Measurements from ENCODE around the gene FAM89B. TPM values are rescaled to one million over a fixed set of nuclear protein-coding genes. Genes with fewer than 3 reads are reported as not detected.
A peak's percentile ranks its signal among the peaks of the same experiment; 100 is the strongest.
"Not testable (repeated sequence)": the region's sequence is repeated elsewhere in the genome, so short reads cannot be mapped to it uniquely, and the experiment has no call there.

FAM89B gene
- total RNA-seq, 1 experiment from 2014 or later = 40.0 TPM

DNA sequence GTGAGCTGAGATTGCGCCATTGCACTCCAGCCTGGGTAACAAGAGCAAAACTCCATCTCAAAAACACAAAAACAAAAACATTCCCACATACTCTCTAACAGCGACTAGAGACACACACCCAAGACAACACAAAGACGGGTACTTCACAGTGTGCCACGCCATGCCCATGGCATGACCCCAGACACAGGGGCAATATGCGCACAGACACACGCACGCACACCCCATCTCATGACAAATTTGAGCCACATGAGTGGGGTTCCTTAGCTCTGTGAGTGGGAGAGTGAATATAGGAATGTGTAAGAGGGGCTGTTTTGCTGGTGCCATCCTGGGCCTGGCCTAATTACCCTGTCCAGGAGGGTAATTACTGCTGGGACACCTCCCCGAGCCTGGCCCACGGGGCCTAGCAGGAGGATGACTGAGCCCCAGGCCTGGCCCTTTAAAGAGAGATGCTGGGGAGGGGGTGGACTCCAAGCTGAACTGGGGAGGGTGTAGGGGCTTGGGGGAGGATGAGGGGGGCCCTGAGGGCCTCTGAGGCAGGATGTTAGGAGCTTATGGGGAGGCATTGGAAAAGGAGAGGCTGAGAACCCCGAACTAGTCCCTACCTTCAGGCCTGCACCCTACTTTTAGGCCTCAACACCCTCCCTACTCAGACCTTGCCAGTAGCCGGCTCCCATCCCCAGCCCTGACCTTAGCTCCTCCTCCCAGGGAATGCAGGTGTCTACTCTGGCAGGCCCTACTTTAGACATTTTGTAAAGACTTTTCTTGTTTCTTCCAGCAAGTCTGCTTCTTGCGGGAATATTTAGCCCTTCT, 15.7 kb upstream of the FAM89B start:
- peak; percentile 48 for DNase-seq (ENCODE audit: low read depth)

DNA sequence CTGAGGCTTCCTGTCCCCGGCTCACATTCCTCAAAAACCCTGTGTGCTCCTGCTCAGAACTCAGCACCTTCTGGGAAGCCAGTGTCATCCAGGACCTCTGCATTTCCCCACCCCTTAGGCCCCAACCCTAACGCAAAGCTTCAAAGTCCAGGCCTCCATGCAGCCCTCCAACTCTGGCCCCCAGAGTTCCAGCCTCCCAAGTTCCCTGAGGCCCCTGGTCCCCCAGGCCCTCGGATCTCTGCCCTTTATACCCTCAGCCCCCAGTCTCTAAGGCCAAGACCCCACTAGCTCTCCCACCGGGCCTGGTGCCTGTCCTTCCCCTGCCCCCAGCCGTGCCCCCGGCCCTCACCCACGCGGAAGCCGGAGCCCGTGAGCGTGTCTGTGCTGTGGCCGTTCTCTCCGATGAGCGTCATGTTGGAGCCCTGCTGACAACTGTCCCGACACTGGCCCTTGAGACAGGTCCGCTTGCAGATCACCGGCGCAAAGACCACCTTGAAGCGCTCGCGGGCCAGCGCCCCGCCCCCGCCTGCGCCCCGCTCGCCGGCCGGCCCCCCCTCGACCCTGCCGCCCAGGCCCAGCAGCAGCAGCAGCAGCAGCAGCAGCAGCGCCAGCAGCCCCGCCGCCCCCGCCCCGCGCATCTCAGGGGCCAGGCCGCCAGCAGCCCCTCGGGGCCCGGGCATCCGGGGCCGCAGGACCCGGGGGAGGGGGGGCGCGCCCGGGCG, 14.9 kb upstream of the FAM89B start:
- DNase-seq (ENCODE audit: low read depth) = no peak

DNA sequence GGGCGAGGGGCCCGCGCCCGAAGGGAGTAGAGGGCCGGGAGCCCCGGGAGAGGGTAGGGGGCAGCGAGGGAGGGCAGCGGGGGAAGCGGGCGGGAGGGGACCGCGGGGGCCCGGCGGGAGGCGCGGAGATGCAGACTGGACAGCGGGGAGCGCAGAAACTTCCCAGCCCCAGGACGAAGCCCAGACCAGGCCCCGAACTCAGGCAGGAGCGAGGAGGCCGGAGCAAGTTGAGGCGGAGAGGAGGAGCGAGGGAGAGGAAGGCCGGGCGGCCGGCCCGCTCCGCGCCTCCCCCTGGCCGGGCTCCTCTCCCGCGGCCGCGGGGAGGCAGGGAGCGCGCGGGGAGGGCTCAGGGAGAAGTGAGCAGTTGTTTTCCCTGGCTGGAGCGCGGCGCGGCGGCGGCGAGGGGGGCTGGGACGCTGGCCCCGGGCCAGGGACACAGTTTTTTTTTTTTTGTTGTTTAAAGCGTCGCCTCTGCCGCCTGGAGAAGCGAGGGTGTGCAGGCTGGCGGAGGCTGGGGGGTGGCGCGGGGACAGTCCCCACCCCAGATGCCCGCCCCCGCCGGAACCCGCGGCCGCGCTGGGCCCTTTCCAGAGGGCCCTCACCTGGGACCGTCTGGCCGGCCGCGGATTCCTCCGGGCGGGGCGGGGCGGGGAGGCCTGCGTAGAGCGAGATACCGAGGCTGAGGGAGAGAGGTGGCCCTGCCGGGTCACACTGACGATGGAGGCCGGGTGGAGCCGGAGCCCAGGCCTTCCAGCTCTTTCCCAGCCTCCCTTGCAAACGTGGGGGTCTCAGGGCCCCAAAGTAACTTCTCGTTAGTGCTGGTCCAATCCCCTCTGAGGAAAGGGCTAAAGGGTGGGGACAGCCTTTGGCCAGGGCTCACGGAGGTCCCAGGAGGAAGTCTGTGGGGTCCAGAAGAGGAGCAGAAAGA, 14.1 kb upstream of the FAM89B start, which contains the start of gene LTBP3:
Gene LTBP3 (minus strand): TSS at position 358 of the 928 bp plus-strand sequence. CDS start 400 bp downstream, outside the sequence.
- DNase-seq (ENCODE audit: low read depth) = peak; percentile 86

DNA sequence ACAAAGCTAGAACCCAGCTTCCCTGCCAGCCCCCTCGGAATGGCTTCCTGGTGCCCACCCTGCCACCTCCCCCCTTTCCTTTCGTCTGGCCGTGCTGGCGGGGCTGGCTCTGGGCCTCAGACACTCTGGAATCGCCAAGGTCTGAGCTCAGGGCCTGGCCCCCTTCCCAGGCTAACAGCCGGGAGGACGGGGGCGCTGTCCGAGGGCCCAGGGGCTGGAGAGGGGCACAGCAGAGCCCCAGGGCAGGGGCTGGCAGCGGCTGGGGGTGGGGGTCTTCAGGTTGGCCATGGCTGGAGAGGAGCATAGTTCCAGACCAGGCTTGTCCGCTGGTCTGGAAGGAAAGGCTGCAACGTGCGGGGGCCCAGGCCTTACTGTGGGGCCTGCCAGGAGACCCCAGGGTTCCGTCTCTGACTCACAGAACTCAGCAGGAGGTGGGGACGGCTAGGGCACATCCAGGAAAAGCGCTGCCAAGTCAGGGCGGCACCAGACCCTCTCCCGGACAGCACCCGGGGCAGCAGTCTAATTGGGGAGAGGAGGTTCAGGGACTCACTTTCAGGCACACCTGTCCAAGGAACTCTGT, 13.3 kb upstream of the FAM89B start:
- DNase-seq (ENCODE audit: low read depth) = peak; percentile 50

DNA sequence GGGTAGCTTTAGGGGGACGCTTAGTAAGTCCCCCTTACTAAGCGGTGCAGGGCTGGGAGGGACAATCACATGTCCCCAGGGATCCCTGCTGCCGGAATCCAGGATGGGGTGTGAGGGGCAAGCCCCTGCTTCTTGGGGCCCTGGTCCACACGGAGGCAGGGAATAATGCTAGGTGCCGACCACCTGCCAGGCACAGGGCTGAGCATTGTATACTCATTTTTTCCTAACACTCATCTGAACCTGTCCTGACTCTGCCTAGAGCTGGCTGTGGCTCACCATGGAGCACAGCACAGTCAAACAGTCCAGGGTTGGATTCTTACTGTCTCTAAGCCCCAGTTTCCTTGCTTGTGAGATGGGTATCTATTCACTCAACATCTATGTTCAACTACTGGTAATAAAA, 12.8 kb upstream of the FAM89B start:
- DNase-seq (ENCODE audit: low read depth) = no peak

DNA sequence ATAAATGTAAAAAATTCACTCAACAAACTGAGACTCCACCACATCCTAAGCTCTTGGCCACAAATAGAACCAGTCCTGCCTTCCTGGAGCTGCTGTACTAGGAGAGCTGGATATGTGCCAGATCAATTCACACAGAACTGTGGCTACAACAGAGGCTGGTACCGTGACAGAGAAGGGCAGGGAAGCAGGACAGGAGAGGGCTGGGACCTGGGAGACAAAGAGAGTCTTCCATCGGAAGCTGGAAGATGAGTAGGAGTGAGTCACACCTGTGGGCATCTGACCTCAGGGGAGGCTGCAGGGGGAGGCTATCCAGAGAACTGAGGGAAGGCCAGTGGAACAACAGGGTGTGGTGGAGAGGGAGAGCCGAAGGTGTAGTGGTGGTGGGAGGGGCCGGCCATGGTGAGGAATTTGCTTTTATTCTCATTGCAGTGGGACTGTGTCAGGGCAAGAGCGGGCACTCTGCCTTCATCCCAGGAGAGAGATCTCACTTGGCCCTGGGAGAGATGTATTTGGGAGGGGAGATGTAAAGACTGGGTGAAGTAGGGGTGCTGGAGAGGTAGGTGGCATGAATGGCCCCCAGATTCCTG, 12.3 kb upstream of the FAM89B start:
- DNase-seq (ENCODE audit: low read depth) = peak; percentile 93

DNA sequence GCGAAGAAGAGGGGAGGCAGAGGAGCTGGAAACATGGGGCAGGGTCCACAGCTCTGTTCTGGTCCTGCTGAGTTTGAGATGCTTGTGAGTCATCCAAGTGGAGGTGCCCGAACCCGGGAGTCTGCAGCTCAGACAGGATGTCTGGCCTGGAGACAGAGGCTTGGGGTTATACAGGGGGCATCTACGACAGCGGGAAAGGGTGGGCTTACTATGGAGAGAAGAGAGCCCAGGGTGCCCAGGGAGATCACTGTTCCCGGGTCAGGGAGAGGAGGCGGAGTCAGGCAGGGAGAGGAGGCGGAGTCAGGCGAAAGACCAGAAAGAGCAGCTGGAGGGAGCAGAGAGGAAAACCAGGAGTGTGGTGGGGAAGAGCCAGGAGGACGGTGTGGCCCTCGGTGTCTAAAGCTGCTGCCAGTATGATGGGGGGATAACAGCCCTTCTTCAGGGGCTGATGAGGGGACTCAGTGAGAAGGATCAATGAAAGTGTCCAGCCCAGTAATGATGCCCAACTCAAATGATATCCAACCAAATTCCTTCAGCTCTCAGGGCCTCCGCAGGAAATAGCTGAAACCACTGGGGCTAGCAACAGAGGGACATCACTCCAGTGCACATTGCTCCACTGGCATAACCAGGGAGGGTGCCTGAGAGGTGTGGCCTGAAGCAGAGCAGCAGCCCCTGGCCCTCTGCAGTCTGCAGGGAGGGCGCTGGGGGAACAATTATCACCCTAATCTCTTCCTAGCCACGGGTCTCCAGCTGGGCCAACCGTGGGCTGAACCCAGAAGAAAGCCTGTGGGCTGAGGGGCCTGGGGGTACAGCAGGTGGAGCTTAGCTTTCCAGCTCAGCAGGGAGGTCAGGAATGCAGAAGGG, 11.6 kb upstream of the FAM89B start:
- peak; percentile 85 for DNase-seq (ENCODE audit: low read depth)

DNA sequence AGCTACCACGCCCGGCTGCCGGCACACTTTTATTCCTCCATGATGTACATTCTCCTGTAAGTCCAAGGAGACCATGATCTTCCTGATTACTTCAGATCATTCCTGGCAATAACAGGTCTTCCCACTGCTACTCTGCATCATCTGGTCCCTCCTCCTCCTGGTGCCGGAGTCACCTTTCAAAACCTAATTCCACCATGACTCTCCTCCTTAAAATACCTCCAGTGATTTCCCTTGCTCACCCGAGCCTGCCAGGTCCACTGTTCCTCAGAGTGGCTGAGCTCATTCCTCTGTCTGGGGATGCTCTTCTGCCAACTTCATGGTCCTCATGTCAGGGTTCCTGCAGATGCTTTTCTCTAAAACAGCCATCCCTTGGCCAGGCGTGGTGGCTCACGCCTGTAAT, 10.3 kb upstream of the FAM89B start:
- no peak for DNase-seq (ENCODE audit: low read depth)

DNA sequence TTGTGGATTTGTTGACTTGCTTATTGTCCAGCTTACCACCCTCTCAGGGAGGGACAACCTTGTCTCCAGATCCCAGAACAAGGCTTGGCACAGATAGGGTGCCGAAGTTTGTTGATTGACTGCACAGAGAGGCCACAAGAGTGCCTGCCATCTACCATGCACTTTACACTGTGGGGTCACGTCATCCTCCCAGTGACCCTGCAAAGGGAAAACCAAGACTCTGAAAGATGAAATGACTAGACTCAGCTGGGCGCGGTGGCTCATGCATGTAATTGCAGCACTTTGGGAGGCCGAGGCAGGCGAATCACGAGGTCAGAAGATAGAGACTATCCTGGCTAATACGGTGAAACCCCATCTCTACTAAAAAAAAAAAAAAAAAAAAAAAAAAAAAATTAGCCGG, 9.6 kb upstream of the FAM89B start:
- no peak for DNase-seq (ENCODE audit: low read depth)

DNA sequence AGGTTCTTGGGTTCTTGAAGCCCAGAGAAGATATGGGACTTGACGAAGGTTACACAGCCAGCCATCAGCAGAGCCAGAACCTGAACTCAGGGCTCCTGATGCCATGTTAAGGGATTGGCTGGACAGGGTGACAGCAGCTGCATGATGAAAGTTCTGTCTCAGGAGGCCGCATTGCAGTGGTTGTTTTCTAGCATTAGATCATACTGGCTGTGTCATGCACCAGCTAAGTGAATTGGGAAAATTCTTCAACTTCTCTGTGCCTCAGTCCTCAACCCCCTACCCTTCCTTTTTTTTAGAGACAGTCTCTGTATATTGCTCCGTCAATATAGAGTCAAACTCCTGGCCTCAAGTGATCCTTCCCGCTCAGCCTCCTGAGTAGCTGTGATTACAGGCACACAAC, 8.7 kb upstream of the FAM89B start:
- DNase-seq (ENCODE audit: low read depth) = no peak

DNA sequence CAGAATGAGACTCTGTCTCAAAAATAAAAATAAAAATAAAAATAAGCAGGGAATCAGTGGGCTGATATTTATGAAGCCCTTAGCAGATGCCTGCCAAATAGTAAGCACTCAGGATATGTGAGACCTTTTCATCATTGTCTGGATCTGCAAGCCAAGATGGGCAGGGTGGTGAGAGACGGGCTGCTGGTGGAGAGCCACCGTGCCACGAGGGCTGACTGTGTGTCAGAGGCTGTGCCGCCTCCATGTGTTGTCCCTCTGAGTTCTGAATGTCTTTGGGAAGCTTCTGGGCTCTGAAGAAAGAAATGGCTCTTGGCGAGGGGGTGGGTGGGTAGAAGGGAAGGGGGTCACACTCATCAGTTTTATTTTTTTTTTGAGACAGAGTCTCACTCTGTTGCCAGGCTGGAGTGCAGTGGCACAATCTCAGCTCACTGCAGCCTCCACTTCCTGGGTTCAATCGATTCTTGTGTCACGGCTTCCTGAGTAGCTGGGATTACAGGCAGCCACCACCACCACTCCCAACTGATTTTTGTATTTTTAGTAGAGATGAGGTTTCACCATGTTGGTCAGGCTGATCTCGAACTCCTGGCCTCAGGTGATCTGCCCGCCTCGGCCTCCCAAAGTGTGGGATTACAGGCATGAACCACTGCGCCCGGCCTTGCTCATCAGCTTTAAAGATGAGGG, 7.3 kb upstream of the FAM89B start:
- DNase-seq (ENCODE audit: low read depth) = not testable (repeated sequence)

DNA sequence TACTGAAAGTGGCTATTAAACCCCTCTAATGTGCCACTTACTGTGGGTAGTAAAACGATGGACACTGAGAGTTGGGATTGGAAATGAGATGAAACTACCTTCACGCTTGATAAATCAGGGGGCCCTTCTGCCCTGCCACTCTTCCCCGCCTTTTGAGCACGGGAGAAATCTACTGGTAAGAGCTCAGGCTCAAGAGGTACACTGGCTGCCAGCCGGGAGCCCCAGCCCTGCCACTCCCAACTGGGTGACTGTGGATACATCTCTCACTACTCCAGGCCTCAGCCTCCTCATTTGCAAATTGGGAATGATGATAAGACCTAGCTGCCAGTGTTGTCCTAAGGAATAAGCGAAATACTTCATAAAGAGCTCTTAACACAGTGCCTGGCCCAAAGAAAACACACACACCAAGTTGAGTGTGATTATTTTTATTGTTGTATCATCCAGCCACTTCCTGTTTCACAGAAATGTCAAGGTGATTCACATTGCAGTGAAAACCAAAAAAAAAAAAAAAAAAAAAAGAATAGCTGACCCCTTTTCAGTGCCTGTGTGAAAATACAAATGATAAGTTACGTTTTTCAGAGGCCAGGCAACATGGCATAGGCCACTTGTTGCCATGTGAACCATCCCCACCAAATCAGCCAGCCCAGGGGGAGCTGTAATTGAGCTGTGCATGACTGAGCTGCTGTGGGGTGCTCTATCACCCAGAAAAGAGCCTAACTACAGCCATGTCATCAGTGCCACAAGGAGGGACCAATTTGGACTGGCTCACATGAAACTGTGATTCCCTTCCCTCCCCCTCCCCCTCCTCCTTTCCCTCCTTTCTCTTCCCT, 6.5 kb upstream of the FAM89B start:
- peak; percentile 66 for DNase-seq (ENCODE audit: low read depth)

DNA sequence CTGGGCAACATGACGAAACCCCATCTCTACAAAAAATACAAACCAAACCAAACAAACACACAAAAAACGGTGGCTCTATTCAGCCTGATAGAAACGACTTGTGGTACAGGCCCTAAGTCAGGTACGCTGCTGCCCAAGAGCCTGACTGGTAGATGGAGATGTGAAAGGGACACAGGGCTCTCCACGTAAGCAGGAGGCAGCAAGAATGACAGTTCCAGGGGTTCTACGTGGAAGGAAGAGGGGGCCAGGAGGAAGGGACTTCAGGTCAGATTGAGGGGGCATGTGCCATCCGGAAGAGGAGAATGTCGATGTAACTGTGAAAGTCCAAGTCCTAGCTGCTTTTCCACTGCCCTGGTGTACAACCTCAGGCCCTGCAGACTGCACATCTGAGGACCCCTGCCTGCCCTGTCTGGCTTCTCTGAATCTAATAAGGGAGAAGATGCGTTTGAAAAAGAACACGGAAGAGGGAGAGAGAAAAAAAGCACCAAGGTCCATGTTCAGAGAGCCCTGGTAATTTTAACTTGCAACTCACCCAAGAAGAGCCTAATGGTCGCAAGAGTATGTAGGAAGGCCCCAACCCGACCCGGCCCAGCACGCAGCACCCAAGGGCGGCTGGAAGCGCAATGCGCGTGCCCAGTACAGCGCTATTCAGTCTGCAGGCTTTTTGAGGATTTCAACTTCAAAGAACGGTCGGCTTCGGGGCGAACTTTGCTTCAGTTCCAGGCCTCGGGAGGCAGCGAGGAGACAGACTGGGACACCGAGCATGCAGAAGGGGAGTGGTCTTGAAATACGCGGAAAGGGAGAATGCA, 3.0 kb upstream of the FAM89B start:
- DNase-seq (ENCODE audit: low read depth) = no peak

DNA sequence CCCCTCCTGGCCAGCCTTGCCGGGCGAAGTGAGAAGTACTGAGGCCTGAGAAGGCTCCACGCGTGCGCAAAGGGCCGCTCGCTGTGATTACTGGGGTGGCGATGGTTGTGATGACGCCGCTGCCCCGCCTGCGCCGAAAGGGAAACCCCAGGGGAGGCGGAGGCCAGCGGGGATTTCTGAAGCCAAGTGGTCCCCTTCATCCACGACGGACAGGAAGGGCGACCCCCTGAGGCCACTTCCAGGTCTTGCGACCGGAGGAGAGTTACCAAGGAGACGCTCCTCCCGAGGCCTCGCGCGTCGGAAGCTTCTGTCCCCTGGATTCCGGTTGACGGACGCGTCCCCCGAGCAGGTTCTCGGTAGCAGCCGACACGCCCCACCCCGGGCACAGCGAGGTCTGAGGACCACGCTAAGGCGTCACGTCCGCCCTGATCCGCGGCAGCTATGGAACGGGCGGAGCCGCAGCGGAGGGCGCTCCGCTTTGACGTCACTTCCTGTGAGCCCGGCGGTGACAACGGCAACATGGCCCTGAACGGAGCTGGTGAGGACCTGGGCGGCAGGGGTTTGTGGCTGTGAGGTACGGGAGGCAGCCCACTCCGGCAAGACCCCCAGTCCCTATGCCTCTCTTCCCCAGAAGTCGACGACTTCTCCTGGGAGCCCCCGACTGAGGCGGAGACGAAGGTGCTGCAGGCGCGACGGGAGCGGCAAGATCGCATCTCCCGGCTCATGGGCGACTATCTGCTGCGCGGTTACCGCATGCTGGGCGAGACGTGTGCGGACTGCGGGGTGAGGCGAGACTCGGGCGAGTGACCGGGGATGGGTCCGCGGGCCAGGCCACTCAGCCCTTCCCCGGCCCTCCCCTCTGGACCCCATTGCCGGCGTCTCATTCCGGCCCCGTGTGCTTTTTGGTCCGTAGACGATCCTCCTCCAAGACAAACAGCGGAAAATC, 2.1 kb upstream of the FAM89B start, which contains the start of gene ZNRD2:
Gene ZNRD2 (plus strand): TSS at position 505 of the 946 bp plus-strand sequence. CDS start 15 bp downstream, at position 520.
- DNase-seq (ENCODE audit: low read depth) = peak; percentile 98

DNA sequence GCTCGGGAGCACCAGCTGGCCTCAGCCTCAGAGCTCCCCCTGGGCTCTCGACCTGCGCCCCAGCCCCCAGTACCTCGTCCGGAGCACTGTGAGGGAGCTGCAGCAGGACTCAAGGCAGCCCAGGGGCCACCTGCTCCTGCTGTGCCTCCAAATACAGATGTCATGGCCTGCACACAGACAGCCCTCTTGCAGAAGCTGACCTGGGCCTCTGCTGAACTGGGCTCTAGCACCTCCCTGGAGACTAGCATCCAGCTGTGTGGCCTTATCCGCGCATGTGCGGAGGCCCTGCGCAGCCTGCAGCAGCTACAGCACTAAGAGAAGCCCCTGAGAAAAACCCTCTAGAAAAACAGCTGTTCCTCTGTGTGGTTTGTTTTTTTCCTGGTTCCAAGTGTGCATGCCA, 918 bp upstream of the FAM89B start:
- no peak for DNase-seq (ENCODE audit: low read depth)

DNA sequence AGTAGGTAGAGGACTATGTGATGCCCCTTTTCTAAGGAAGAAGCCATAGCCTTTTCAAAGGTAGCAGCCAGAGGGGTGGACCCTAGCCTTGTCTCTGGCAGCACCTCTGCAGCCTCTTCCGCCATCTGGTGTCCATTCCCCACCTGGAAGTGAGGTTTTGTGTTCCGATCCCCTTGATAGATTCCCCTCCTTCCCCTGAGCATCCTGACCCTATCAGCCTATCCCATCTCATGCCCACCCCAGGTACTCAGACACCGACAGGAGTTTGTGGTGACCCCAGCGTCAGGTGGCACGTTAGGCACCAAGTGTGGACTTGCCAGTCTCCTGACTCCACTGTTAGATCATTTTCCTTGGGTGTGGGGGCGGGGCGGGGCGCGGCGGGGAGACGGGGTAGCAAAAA, 398 bp upstream of the FAM89B start:
- peak; percentile 74 for DNase-seq (ENCODE audit: low read depth)

All from M059J (cell line).